Stimulated activated CD8-positive, alpha-beta memory T cell treated with anti-CD3 and anti-CD28 coated beads, Interleukin-4, amount 100 ng/mL, for 1 hour (primary cell): Measurements from ENCODE around the gene MYL11.

Source experiments
- DNase-seq, 2 donors: peaks; one replicate each; pipeline ENCODE4 v3.0.0-alpha.2; 2020; ENCODE audit warnings: low read depth in 2 of 2, low spot score in 1 of 2

Gene MYL11

GRCh38 chr16:30416624-30417528 lies 42.3 kb downstream of the MYL11 start:
- DNase-seq = no peak

GRCh38 chr16:30417529-30418349 lies 43.1 kb downstream of the MYL11 start:
- peak; percentile 70 to 79 for DNase-seq

- DNase-seq = no peak
These were observed 44.0 kb downstream of the MYL11 start for GRCh38 chr16:30418350-30419181.

GRCh38 chr16:30421010-30421409 lies 46.4 kb downstream of the MYL11 start:
- no peak for DNase-seq
